Tibial nerve (tissue), 4 donors: Measurements from ENCODE around the gene GRPR. TPM values are rescaled to one million over a fixed set of nuclear protein-coding genes. Genes with fewer than 3 reads are reported as not detected.

Experiments used
- DNase-seq, 2 donors: peaks; one replicate each; pipeline ENCODE4 v3.0.0-alpha.2; 2019; ENCODE audit warnings: low spot score in 2 of 2
- H3K27ac ChIP-seq, 4 donors: fragments of 200-600 bp; sonication (generic) in 3 of 4; one replicate each; pipeline ENCODE4 v1.5.1; 2017 to 2019; ENCODE audit warnings: mild to moderate bottlenecking in 1 of 4
- H3K27me3 ChIP-seq, 2 donors: fragments of 200-600 bp; sonication (generic) in 1 of 2; one replicate each; pipeline versions ENCODE4 v1.5.1 to v1.6.0; 2017 to 2019
- H3K36me3 ChIP-seq, 3 donors: fragments of 200-600 bp; sonication (generic); one replicate each; pipeline ENCODE4 v1.5.1; 2018 to 2019
- H3K4me1 ChIP-seq, 4 donors: fragments of 200-600 bp; sonication (generic) in 3 of 4; one replicate each; pipeline ENCODE4 v1.5.1; 2017 to 2019
- H3K4me3 ChIP-seq, 4 donors: fragments of 200-600 bp; sonication (generic) in 3 of 4; one replicate each; pipeline ENCODE4 v1.5.1; 2017 to 2019; ENCODE audit warnings: mild to moderate bottlenecking in 1 of 4, moderate library complexity in 1 of 4
- H3K9me3 ChIP-seq, 4 donors: fragments of 200-600 bp; sonication (generic) in 3 of 4; one replicate each; pipeline ENCODE4 v1.5.1; 2017 to 2019
- EP300 ChIP-seq, 2 donors: sonication (generic); formaldehyde crosslinking; IDR thresholded peaks; one replicate each; pipeline ENCODE4 v1.6.1; 2017; ENCODE audit warnings: antibody characterized with exemption in 2 of 2, mild to moderate bottlenecking in 1 of 2
- POLR2A ChIP-seq, 2 donors: fragments of 450-650 bp; IDR thresholded peaks; one replicate each; pipeline ENCODE4 v1.6.1; 2017; ENCODE audit warnings: antibody characterized with exemption in 2 of 2, mild to moderate bottlenecking in 2 of 2, moderate library complexity in 2 of 2
- WGBS, 2 donors: methylation state at CpG; one replicate each; pipeline ENCODE4 v1.1.5; 2018; 5-methylcytosine and 5-hydroxymethylcytosine counted together
- total RNA-seq, 4 donors: library from RNA; depleted of rRNA; stranded (reverse); fragments of >200 nt; gene quantifications; one replicate each; pipeline ENCODE4 v1.1.0, GENCODE V29; 2016
- TF ChIP-seq, protein P1 (sequence below), 5 experiments: fragments of 200-600 bp in 3 of 5; fragments of 450-650 bp in 2 of 5; sonication (generic) in 3 of 5; IDR thresholded peaks; one replicate each; pipeline ENCODE4 v1.5.1; 2016 to 2019; ENCODE audit warnings: antibody characterized with exemption in 5 of 5, mild to moderate bottlenecking in 3 of 5, moderate library complexity in 2 of 5

Gene GRPR
- total RNA-seq, 4 donors from 2014 or later, result not detected

DNA sequence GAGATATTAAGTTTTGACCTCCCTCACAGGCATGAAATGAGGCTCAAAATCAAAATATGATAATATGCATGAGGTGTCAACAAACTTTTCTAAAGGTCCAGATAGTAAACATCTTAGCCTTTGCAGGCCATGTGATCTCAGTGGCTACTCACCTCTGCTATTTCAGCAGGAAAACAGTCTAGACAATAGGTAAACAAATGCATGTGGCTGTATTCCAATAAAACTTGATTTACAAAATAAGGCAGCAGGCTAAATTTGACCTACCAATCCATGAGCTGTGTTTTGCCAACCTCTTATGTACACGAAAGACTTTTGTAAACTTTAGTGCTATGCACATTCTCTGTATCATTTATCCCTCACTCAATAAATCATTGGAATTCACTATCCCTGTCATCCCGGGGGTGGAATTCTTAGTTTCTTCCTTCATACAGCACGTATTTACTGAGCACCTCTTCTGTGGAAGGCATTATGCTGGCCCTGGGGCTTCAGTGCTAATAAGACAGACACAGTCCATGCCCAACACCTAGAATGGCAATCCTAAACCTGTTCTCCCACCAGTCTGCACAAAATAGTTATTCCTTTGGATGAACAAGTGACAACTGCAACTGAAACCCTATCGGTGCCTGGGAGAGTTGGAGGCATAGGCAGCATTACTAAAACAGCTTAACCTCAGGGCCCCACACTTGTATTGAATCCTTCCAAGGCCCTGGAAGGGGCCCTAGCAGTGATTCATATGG lies 63.8 kb downstream of the GRPR start:
- H3K4me3 ChIP-seq, result no peak overlapping the region
- TF ChIP-seq POLR2A (IDR thresholded peaks at IDR 0.05), result no peak
- TF ChIP-seq, protein P1, sequence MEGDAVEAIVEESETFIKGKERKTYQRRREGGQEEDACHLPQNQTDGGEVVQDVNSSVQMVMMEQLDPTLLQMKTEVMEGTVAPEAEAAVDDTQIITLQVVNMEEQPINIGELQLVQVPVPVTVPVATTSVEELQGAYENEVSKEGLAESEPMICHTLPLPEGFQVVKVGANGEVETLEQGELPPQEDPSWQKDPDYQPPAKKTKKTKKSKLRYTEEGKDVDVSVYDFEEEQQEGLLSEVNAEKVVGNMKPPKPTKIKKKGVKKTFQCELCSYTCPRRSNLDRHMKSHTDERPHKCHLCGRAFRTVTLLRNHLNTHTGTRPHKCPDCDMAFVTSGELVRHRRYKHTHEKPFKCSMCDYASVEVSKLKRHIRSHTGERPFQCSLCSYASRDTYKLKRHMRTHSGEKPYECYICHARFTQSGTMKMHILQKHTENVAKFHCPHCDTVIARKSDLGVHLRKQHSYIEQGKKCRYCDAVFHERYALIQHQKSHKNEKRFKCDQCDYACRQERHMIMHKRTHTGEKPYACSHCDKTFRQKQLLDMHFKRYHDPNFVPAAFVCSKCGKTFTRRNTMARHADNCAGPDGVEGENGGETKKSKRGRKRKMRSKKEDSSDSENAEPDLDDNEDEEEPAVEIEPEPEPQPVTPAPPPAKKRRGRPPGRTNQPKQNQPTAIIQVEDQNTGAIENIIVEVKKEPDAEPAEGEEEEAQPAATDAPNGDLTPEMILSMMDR (IDR thresholded peaks at IDR 0.05), result no peak
- 63 to 73% methylated on average over 4 of the region's 4 CpGs for WGBS, 2 donors
- H3K36me3 ChIP-seq, result no peaks in the 10 kb centered on the region
- no peaks in the 10 kb centered on the region for H3K27me3 ChIP-seq
- H3K4me1 ChIP-seq, result no peaks in the 10 kb centered on the region
- no peak for DNase-seq
- H3K9me3 ChIP-seq, result no peaks in the 10 kb centered on the region
- no peak overlapping the region for H3K27ac ChIP-seq

DNA sequence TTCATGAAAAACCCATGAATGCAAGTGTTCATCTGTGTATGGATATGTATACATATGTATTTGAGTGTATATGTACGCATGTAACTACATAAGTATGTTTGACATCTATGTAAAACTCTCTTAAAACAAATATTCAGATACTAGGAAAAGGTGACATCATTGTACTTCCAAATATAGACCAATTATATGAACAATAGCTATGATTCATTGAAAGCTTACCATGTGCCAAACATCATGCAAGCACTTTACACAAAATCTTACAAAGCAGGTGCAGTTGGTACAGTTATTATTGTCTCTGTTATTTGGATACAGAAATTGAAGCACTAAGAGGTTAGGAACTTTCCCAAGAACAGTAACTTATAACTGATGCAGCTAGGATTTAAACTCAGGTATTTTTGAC lies 65.3 kb downstream of the GRPR start:
- TF ChIP-seq EP300 (IDR thresholded peaks at IDR 0.05), result no peak
- no peak overlapping the region for H3K27ac ChIP-seq
- H3K4me3 ChIP-seq, result no peak overlapping the region
- H3K27me3 ChIP-seq, result no peaks in the 10 kb centered on the region
- 31 to 96% methylated on average over 1 of the region's 1 CpG for WGBS, 2 donors
- H3K36me3 ChIP-seq, result no peaks in the 10 kb centered on the region
- H3K9me3 ChIP-seq, result no peaks in the 10 kb centered on the region
- no peaks in the 10 kb centered on the region for H3K4me1 ChIP-seq
- no peak for DNase-seq

DNA sequence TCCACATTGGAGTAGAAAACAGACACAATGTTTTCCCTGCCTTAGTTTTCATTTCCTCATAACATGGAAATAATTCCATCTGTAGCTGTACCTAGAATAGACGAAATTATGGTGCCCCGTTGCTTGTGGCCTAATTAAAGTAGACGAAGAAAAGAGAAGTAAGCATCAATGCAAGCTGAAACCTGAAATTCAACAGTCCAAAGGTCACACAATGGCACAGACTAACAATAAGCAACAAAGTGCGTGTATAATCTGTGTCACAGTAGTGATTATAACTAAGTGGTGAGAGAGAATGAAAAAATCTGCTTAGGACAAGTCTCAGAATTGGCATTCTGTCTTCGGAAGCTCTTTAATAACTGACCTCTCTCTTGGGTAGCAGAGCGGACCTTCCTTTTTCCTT lies 68.2 kb downstream of the GRPR start:
- Histone ChIP-seq H3K27me3 (no peaks in the 10 kb centered on the region), H3K4me3 (no peak overlapping the region), H3K4me1 (no peaks in the 10 kb centered on the region), H3K27ac (no peak overlapping the region), H3K36me3 (no peaks in the 10 kb centered on the region), H3K9me3 (no peaks in the 10 kb centered on the region)
- WGBS, 2 donors, result 72 to 75% methylated on average over 6 of the region's 6 CpGs
- TF ChIP-seq POLR2A (IDR thresholded peaks at IDR 0.05) (no peak), EP300 (IDR thresholded peaks at IDR 0.05) (no peak)
- TF ChIP-seq, protein P1 (IDR thresholded peaks at IDR 0.05), result no peak
- no peak for DNase-seq

DNA sequence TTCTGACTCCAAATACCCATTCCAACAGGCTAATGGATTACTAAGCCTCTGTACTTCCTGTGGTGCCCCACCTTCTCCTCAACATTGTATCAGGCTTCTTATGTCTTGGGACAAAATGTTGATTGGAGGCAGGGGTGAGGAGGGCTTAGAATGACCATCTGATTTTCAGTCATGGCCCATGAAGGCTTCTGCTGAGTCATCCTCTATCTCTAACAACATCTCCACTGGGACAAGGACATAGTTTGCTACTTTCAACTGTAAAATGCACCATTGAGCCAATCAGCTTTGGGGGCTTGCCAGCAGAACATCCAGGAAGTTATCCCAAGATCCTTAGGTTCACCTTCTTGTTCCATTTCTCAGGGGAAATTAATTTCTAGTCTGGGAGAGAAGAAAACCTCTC lies 73.5 kb downstream of the GRPR start:
- H3K36me3 ChIP-seq, result no peaks in the 10 kb centered on the region
- no peaks in the 10 kb centered on the region for H3K9me3 ChIP-seq
- H3K4me3 ChIP-seq, result no peak overlapping the region
- TF ChIP-seq POLR2A (IDR thresholded peaks at IDR 0.05) (no peak), EP300 (IDR thresholded peaks at IDR 0.05) (no peak)
- TF ChIP-seq, protein P1 (IDR thresholded peaks at IDR 0.05), result no peak
- DNase-seq, result no peak
- H3K27me3 ChIP-seq, result no peaks in the 10 kb centered on the region
- no peaks in the 10 kb centered on the region for H3K4me1 ChIP-seq
- no peak overlapping the region for H3K27ac ChIP-seq

DNA sequence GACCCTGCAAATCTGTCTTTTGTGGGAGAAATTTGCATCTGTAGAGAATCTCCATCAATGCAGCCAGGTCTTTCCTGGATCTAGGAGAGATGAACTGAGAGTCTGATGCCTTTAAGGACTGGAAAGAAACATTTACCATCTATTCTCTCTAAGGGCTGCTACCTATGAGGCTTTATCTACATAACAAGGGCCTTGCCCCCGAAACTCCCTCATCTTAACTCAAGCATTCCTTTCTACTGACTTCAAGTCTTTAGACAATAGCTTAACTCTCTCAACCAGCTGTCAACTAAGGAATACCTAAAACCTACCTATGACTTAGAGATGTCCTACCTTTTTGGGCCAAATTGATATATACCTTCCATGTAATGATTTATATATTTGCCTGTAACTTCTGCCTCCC lies 76.0 kb downstream of the GRPR start:
- Histone ChIP-seq H3K9me3 (no peaks in the 10 kb centered on the region), H3K27me3 (no peaks in the 10 kb centered on the region), H3K4me3 (no peak overlapping the region), H3K4me1 (no peaks in the 10 kb centered on the region), H3K27ac (no peak overlapping the region), H3K36me3 (no peaks in the 10 kb centered on the region)
- TF ChIP-seq, protein P1 (IDR thresholded peaks at IDR 0.05), result no peak
- TF ChIP-seq EP300 (IDR thresholded peaks at IDR 0.05) (no peak), POLR2A (IDR thresholded peaks at IDR 0.05) (no peak)
- WGBS, 2 donors, result 53 to 80% methylated on average over 1 of the region's 1 CpG
- no peak for DNase-seq

DNA sequence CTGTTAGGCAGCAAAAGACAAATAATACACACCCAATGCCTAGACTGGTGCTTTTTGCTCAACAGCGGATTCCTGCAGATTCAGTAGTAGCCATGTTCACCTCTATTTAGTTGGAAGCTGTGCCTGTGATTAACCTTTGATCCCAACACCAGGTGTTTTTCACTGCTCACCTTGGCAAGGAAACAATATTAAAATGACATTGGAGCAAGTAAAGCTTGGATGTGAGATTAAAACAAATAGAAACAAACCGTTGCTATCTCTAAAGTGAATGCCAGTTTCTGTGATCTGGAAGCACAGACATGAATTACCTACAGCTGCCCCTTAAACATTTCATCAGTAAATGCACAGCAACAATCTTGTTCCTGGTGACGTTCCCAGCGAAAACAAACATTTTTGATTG lies 79.6 kb downstream of the GRPR start:
- Histone ChIP-seq H3K36me3 (no peaks in the 10 kb centered on the region), H3K4me3 (no peak overlapping the region), H3K9me3 (no peaks in the 10 kb centered on the region), H3K4me1 (no peaks in the 10 kb centered on the region), H3K27me3 (no peaks in the 10 kb centered on the region), H3K27ac (no peak overlapping the region)
- DNase-seq, result no peak
- 88 to 89% methylated on average over 4 of the region's 4 CpGs for WGBS, 2 donors
- TF ChIP-seq, protein P1 (IDR thresholded peaks at IDR 0.05), result no peak
- TF ChIP-seq POLR2A (IDR thresholded peaks at IDR 0.05), result no peak
- TF ChIP-seq EP300 (IDR thresholded peaks at IDR 0.05), result no peak
